ENCODE results near the gene SAP30L.

DNA sequence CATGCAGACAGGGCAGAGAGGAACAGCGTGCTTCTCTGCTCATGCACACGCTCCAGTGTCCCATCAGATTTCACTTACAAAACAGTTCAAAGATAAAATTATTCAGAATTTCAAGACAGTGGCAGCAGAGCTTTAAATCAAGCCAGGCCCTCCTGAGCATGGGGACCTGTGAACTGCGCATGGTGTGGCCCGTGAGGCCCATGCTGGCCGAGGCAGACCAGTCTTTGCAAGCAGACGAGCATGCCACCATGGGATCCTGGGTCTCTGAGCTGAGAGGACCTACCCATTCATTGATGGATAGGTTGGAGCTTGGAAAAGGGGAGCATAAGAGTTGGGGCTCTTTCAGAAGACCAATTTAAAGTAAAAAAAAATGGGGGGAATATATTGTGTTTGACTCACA, 35.0 kb upstream of the SAP30L start:
- TF ChIP-seq, protein P1, sequence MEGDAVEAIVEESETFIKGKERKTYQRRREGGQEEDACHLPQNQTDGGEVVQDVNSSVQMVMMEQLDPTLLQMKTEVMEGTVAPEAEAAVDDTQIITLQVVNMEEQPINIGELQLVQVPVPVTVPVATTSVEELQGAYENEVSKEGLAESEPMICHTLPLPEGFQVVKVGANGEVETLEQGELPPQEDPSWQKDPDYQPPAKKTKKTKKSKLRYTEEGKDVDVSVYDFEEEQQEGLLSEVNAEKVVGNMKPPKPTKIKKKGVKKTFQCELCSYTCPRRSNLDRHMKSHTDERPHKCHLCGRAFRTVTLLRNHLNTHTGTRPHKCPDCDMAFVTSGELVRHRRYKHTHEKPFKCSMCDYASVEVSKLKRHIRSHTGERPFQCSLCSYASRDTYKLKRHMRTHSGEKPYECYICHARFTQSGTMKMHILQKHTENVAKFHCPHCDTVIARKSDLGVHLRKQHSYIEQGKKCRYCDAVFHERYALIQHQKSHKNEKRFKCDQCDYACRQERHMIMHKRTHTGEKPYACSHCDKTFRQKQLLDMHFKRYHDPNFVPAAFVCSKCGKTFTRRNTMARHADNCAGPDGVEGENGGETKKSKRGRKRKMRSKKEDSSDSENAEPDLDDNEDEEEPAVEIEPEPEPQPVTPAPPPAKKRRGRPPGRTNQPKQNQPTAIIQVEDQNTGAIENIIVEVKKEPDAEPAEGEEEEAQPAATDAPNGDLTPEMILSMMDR (conservative IDR thresholded peaks at IDR 0.05 in 1 of 2, IDR thresholded peaks at IDR 0.05 in 1 of 2; ENCODE audit: low read depth in 1 of 2, low read length in 2 of 2): no peak
- TF ChIP-seq EZH2 (IDR thresholded peaks at IDR 0.05; ENCODE audit: low read length, missing control alignments): no peak
